Endodermal cell (in vitro differentiated cells): ENCODE results near the gene SEMG1. TPM values are rescaled to one million over a fixed set of nuclear protein-coding genes. Genes with fewer than 3 reads are reported as not detected.

Experiments used
- DNase-seq: peaks from one replicate; pipeline ENCODE4 v3.0.0-alpha.2; 2017
- H3K27ac ChIP-seq: 2 replicates; pipeline ENCODE4 v1.5.1; 2013; ENCODE audit warnings: mild to moderate bottlenecking, low read depth, low read length, moderate library complexity
- H3K27me3 ChIP-seq: 2 replicates; pipeline ENCODE4 v1.6.1; 2013; ENCODE audit warnings: mild to moderate bottlenecking, low read length, moderate library complexity; ENCODE audit not compliant: insufficient read depth, control insufficient read depth, poor library complexity, severe bottlenecking
- H3K36me3 ChIP-seq: 2 replicates; pipeline ENCODE4 v1.7.0; 2013; ENCODE audit warnings: mild to moderate bottlenecking, low read length, moderate library complexity; ENCODE audit not compliant: control insufficient read depth, insufficient read depth
- H3K4me1 ChIP-seq: one replicate; pipeline ENCODE4 v1.7.0; 2013; ENCODE audit warnings: low read length; ENCODE audit not compliant: control insufficient read depth, insufficient read depth
- H3K4me3 ChIP-seq: 2 replicates; pipeline ENCODE4 v1.5.1; 2013; ENCODE audit warnings: mild to moderate bottlenecking, low read length, moderate library complexity
- H3K9ac ChIP-seq: 2 replicates; pipeline ENCODE4 v1.6.1; 2013; ENCODE audit warnings: mild to moderate bottlenecking, low read length, moderate library complexity; ENCODE audit not compliant: poor library complexity, severe bottlenecking; ENCODE audit errors: extremely low read depth
- H3K9me3 ChIP-seq: 2 replicates; pipeline ENCODE4 v1.6.1; 2013; ENCODE audit warnings: mild to moderate bottlenecking, low read length, moderate library complexity; ENCODE audit not compliant: control insufficient read depth
- H3K27ac Mint-ChIP-seq: 2 replicates; pipeline ENCODE4 v1.8.0; 2020; ENCODE audit warnings: mixed read lengths
- H3K27me3 Mint-ChIP-seq: 2 replicates; pipeline ENCODE4 v1.8.0; 2021; ENCODE audit warnings: mild to moderate bottlenecking, mixed read lengths; ENCODE audit not compliant: insufficient read depth
- H3K36me3 Mint-ChIP-seq: 2 replicates; pipeline ENCODE4 v1.8.0; 2020; ENCODE audit warnings: low read depth, mixed read lengths
- H3K4me1 Mint-ChIP-seq: 2 replicates; pipeline ENCODE4 v1.8.0; 2020; ENCODE audit warnings: mixed read lengths
- H3K4me3 Mint-ChIP-seq: 2 replicates; pipeline ENCODE4 v1.8.0; 2020; ENCODE audit warnings: mild to moderate bottlenecking, moderate library complexity, mixed read lengths
- H3K9me3 Mint-ChIP-seq: 2 replicates; pipeline ENCODE4 v1.8.0; 2020; ENCODE audit warnings: mild to moderate bottlenecking, mixed read lengths
- WGBS, 2 experiments: methylation state at CpG; one replicate each; pipeline versions ENCODE4 v1.1.5 to v1.1.7; 2013; ENCODE audit warnings: missing lambda C conversion rate in 2 of 2, mixed read lengths in 1 of 2; ENCODE audit not compliant: insufficient coverage in 1 of 2, insufficient read length in 1 of 2; 5-methylcytosine and 5-hydroxymethylcytosine counted together
- total RNA-seq, 2 donors: library from RNA; stranded (reverse); fragmentation: NEBNext Ultra II Directional in 1 of 2; extraction: Animal tissue kit (Norgen Biotek cat#: 25700) in 1 of 2; gene quantifications; 2 replicates in 1 of 2; 3 replicates in 1 of 2; pipeline ENCODE4 v1.2.1, GENCODE V29; 2021
- TF ChIP-seq, protein P1 (sequence below): fragments of 200-600 bp; sonication (generic); conservative IDR thresholded peaks from 2 replicates; pipeline ENCODE4 v1.5.0; 2021; ENCODE audit warnings: antibody characterized with exemption, mild to moderate bottlenecking

Gene SEMG1
- total RNA-seq, 2 donors from 2014 or later, result 0.46 TPM; not detected in 1

DNA sequence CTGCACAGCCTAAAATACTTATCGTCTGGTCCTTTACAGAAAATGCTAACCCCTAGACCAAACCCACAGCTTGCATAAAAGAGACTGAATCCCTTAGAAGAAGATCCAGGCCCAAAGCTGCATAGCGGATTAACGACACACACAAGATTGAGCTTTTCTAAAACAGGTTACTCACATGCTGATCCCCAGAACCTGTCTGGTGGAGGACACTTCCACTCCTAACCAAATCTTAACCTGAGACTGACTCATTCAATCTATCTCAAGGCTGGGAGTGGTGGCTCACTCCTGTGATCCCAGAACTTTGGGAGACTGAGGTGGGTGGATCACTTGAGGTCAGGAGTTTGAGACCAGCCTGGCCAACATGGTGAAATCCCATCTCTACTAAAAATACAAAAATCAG, 50.3 kb downstream of the SEMG1 start:
- peaks cover 8% of the 10 kb centered on the region for H3K27me3 Mint-ChIP-seq
- TF ChIP-seq, protein P1, sequence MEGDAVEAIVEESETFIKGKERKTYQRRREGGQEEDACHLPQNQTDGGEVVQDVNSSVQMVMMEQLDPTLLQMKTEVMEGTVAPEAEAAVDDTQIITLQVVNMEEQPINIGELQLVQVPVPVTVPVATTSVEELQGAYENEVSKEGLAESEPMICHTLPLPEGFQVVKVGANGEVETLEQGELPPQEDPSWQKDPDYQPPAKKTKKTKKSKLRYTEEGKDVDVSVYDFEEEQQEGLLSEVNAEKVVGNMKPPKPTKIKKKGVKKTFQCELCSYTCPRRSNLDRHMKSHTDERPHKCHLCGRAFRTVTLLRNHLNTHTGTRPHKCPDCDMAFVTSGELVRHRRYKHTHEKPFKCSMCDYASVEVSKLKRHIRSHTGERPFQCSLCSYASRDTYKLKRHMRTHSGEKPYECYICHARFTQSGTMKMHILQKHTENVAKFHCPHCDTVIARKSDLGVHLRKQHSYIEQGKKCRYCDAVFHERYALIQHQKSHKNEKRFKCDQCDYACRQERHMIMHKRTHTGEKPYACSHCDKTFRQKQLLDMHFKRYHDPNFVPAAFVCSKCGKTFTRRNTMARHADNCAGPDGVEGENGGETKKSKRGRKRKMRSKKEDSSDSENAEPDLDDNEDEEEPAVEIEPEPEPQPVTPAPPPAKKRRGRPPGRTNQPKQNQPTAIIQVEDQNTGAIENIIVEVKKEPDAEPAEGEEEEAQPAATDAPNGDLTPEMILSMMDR, result no peak
- Histone ChIP-seq H3K4me3 (no peak overlapping the region), H3K27ac (no peak overlapping the region), H3K9me3 (no peaks in the 10 kb centered on the region), H3K27me3 (no peaks in the 10 kb centered on the region), H3K4me1 (no peaks in the 10 kb centered on the region), H3K36me3 (no peaks in the 10 kb centered on the region), H3K9ac (no peak overlapping the region)
- H3K36me3 Mint-ChIP-seq, result no peaks in the 10 kb centered on the region
- 70% methylated on average over 3 of the region's 3 CpGs; no CpG with 5 or more reads in 1 of the 2 experiments for WGBS, 2 experiments
- DNase-seq, result no peak
- H3K4me1 Mint-ChIP-seq, result peaks cover 5% of the 10 kb centered on the region
- no peak overlapping the region for H3K27ac Mint-ChIP-seq
- H3K9me3 Mint-ChIP-seq, result no peaks in the 10 kb centered on the region
- no peak overlapping the region for H3K4me3 Mint-ChIP-seq

DNA sequence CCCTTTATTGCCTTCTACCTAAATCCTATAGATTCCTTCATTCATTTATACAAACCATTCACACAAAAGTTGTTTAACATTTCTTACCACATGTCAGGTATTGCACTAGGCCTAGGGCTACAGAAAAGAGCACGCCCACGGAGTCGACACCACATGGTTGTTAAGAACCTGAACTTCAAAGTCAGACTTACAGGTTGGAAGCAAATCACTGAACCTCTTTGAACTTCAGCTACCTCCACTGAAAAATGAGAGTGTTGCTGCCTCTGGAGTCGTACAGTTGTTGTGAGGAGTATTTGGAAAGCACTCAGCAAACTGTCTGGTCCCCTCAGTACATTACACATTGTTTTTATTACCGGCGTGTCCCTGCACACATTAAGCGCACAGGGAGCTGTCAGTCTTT, 50.9 kb downstream of the SEMG1 start:
- TF ChIP-seq, protein P1, result no peak
- H3K36me3 Mint-ChIP-seq, result no peaks in the 10 kb centered on the region
- H3K4me3 Mint-ChIP-seq, result no peak overlapping the region
- WGBS, 2 experiments, result 92 to 97% methylated on average over 5 to 7 of the region's 7 CpGs
- Histone ChIP-seq H3K27ac (no peak overlapping the region), H3K4me3 (no peak overlapping the region), H3K27me3 (no peaks in the 10 kb centered on the region), H3K4me1 (no peaks in the 10 kb centered on the region), H3K36me3 (no peaks in the 10 kb centered on the region), H3K9me3 (no peaks in the 10 kb centered on the region), H3K9ac (no peak overlapping the region)
- no peak for DNase-seq
- no peaks in the 10 kb centered on the region for H3K9me3 Mint-ChIP-seq
- no peak overlapping the region for H3K27ac Mint-ChIP-seq
- H3K4me1 Mint-ChIP-seq, result peaks cover 4% of the 10 kb centered on the region
- peaks cover 7% of the 10 kb centered on the region for H3K27me3 Mint-ChIP-seq

DNA sequence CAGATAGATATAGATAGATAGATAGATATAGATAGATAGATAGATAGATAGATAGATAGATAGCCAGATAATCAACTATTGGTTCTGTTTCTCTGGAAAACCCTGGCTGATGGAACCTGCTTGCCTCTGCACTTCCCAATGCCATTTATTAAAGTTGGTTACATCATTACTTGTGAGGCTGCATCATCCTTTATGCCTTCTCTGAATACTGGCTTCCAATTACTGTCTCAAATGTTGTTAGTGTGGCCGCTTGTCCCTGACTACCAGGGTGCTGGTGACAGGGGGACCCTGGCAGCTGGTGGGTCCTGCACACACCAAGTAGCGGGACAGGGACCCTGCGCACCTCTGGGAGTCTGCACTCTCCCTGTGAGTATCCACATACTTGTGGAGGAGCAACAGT, 51.4 kb downstream of the SEMG1 start:
- 93% methylated on average over 3 of the region's 3 CpGs; no CpG with 5 or more reads in 1 of the 2 experiments for WGBS, 2 experiments
- H3K4me1 ChIP-seq, result no peaks in the 10 kb centered on the region
- TF ChIP-seq, protein P1, result no peak
- no peak overlapping the region for H3K4me3 ChIP-seq
- no peak overlapping the region for H3K4me3 Mint-ChIP-seq
- no peak overlapping the region for H3K27ac ChIP-seq
- H3K9me3 Mint-ChIP-seq, result no peaks in the 10 kb centered on the region
- H3K9ac ChIP-seq, result no peak overlapping the region
- no peak for DNase-seq
- peaks cover 4% of the 10 kb centered on the region for H3K4me1 Mint-ChIP-seq
- H3K27ac Mint-ChIP-seq, result no peak overlapping the region
- no peaks in the 10 kb centered on the region for H3K36me3 ChIP-seq
- H3K27me3 ChIP-seq, result no peaks in the 10 kb centered on the region
- H3K27me3 Mint-ChIP-seq, result peaks cover 6% of the 10 kb centered on the region
- no peaks in the 10 kb centered on the region for H3K9me3 ChIP-seq
- no peaks in the 10 kb centered on the region for H3K36me3 Mint-ChIP-seq
